HG03175 (cell line): ENCODE results near the gene MIPOL1.
"Not testable (repeated sequence)": the region's sequence is repeated elsewhere in the genome, so short reads cannot be mapped to it uniquely, and the experiment has no call there.

Experiments
- ATAC-seq: cut with Tn5 transposase; IDR thresholded peaks from one replicate; pipeline ENCODE4 v1.9.1; 2021; ENCODE audit warnings: mild to moderate bottlenecking, moderate library complexity; ENCODE audit not compliant: unreplicated experiment

MIPOL1 gene

DNA sequence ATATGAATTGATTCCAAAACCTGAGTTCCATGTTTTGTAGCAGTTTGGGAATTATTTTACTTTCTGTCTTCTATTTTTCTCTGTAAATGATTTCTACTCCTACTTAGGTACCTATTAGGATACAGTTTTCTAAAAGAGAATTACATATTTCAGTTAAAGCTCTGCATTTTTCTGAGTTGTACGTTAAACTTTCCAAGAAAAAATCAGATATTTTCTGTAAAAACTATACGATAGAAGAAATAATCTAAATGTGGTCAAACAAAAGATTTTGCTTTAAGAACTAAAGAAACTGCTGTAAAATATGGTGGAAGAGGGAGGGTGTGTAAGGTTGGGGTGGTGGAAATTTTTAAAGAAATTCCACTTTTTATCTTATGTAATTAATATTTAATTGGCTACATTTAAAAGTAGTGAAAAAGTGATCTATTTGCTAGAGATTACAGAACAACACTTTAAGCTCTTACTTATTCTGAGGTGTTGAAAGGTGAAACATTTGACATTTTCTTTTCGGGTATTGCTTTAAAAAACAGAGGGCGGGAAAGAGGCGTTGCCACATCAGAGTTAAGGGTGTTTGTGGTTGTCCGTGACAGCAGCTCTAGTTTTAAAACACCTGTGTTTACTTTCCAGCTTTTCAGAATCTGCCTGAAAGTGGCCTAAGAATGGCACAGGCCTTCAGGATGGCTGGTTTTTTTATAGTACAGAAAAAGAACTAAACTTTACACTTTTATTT lies 187.3 kb downstream of the MIPOL1 start:
- ATAC-seq: no peak

GRCh38 chr14:37397157-37397940 lies 199.6 kb downstream of the MIPOL1 start:
- ATAC-seq: not testable (repeated sequence)

DNA sequence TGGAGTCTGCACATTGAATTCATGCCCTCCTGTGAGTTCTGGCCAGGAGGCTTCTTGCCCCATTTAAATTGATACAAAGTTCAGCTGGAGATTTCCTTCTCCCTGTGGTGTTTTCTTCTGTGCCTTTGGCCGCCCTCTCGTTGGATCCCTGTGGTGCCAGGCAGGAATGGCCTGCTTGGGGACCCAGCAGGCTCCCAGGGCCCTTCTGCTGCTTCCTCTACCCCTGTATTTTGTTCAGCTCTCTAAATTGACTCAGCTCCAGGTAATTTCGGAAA lies 200.1 kb downstream of the MIPOL1 start:
- ATAC-seq: no peak

GRCh38 chr14:37399517-37399916 lies 201.8 kb downstream of the MIPOL1 start:
- ATAC-seq: no peak

- no peak for ATAC-seq
Observed at GRCh38 chr14:37401093-37401492, 203.4 kb downstream of the MIPOL1 start.

DNA sequence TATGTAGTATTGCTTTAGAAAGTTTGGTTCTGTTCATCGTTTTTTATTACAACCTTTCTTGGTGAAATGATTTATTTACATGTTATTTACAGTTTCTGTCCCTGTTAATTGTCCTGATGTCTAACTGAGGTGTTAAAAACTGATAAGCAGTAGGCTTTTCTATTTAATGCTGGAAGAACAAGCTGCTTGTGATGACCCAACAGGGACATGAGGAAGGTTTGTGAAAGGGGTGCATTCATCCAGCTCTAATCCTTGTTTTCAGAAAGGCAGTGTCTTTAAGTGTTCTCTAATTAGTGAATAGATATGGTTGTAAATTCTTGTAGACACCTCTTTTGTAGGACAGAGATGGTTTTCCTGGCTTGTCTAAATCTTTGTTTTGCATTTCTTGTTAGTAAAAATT lies 205.9 kb downstream of the MIPOL1 start:
- no peak for ATAC-seq

GRCh38 chr14:37406095-37406494 lies 208.4 kb downstream of the MIPOL1 start:
- no peak for ATAC-seq

GRCh38 chr14:37411079-37411735 lies 213.5 kb downstream of the MIPOL1 start:
- ATAC-seq: no peak

GRCh38 chr14:37413050-37413449 lies 215.3 kb downstream of the MIPOL1 start:
- no peak for ATAC-seq

DNA sequence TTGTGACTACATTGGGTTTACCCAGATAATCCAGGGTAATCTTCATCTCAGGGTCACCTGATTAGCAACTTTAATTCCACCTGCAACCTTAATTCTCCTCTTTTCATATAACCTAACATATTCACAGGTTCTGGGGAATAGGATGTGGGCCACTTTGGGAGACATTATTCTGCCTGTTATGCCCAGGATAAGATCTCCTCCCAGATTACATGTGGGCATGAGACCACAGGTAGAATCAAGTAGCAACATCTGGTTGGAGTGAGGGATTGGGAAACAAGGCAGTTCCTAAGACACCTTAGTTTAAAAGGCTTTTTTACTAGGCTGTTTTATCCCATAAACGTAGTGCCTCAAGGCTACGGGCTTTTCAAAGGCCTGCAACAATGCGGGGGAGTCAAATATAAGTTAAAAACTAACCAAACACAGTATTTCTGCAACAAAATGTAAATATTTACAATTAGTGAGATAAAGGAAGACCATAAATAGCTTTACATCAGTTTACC lies 215.8 kb downstream of the MIPOL1 start:
- no peak for ATAC-seq

- no peak for ATAC-seq
Observed at GRCh38 chr14:37416264-37416663, 218.5 kb downstream of the MIPOL1 start.

GRCh38 chr14:37417151-37417550 lies 219.4 kb downstream of the MIPOL1 start:
- no peak for ATAC-seq

GRCh38 chr14:37417833-37418232 lies 220.1 kb downstream of the MIPOL1 start:
- ATAC-seq: no peak

DNA sequence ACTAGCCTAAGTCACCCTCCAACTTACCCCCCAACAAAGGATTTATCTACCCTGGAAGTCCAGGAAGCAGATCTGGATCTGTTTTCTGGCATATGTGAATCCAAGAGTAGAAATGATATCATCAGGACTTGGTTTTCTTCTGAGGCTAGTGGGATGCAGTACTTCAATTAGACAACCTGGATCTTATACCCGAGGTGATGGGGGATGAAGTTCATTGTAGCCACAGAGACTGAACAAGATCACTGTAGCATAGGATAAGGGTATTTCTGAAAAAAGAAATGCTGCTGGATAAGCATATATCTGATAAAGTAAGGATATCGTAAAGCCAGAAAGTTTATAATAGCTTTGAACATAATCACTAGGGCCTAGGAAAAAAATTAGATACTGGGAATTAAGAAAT lies 222.9 kb downstream of the MIPOL1 start:
- no peak for ATAC-seq

- no peak for ATAC-seq
Observed at GRCh38 chr14:37422319-37422718, 224.6 kb downstream of the MIPOL1 start.

DNA sequence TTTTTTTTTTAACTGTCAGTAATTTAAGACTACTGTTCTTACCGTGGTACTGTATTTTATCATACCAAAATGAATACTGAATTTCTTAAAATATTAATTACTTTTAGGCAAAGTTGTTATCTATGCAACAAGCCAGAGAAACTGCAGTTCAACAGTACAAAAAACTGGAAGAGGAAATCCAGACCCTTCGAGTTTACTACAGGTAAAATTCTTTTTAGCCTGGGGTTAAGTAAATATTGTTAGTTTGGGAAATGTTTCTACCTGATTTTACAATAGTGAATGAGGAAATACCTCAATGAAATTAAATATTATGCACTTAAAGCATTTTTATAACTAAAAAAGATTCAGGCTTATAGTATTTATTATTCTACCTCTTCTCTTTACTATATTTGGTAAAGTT lies 225.0 kb downstream of the MIPOL1 start:
- ATAC-seq: no peak

GRCh38 chr14:37428954-37429353 lies 231.2 kb downstream of the MIPOL1 start:
- ATAC-seq: no peak

- ATAC-seq: no peak
Observed at GRCh38 chr14:37429618-37430017, 231.9 kb downstream of the MIPOL1 start.

GRCh38 chr14:37434867-37435266 lies 237.1 kb downstream of the MIPOL1 start:
- no peak for ATAC-seq

DNA sequence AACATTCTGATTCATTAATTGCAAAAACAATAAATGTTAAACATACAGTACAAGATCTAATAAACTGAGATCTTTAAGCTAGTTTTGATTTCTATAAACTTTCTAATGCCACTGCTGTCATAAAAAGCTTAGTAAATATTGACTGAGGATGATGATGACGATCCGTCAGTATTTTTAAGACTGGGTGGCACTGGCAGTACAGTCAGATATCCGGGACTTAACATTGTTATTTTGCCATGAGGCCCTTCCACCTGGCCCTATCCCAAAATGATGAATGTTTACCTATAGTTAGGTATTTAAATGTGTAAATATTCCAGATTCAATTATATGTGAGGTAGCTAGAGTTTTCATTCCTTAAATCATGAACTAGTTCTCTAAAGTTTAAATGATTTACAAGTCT lies 238.8 kb downstream of the MIPOL1 start:
- no peak for ATAC-seq

- ATAC-seq: no peak
Observed at GRCh38 chr14:37437490-37437889, 239.8 kb downstream of the MIPOL1 start.

GRCh38 chr14:37438444-37438843 lies 240.7 kb downstream of the MIPOL1 start:
- no peak for ATAC-seq
